Stomach (tissue), 4 donors: Measurements from ENCODE around the gene MYOCOS.

Experiments used
- EP300 ChIP-seq: sonication (generic); formaldehyde crosslinking; IDR thresholded peaks from one replicate; pipeline ENCODE4 v1.6.1; 2017; ENCODE audit warnings: antibody characterized with exemption
- POLR2A ChIP-seq, 4 donors: fragments of 450-650 bp; IDR thresholded peaks; one replicate each; pipeline ENCODE4 v1.6.1; 2016; ENCODE audit warnings: antibody characterized with exemption in 4 of 4, control low read depth in 2 of 4, mild to moderate bottlenecking in 1 of 4, moderate library complexity in 1 of 4
- TF ChIP-seq, protein P1 (sequence below), 7 experiments: fragments of 450-650 bp in 4 of 7; fragments of 200-600 bp in 3 of 7; sonication (generic) in 3 of 7; IDR thresholded peaks; one replicate each; pipeline ENCODE4 v1.5.1; 2016 to 2019; ENCODE audit warnings: antibody characterized with exemption in 7 of 7, control low read depth in 2 of 7, mild to moderate bottlenecking in 1 of 7

- TF ChIP-seq, protein P1, sequence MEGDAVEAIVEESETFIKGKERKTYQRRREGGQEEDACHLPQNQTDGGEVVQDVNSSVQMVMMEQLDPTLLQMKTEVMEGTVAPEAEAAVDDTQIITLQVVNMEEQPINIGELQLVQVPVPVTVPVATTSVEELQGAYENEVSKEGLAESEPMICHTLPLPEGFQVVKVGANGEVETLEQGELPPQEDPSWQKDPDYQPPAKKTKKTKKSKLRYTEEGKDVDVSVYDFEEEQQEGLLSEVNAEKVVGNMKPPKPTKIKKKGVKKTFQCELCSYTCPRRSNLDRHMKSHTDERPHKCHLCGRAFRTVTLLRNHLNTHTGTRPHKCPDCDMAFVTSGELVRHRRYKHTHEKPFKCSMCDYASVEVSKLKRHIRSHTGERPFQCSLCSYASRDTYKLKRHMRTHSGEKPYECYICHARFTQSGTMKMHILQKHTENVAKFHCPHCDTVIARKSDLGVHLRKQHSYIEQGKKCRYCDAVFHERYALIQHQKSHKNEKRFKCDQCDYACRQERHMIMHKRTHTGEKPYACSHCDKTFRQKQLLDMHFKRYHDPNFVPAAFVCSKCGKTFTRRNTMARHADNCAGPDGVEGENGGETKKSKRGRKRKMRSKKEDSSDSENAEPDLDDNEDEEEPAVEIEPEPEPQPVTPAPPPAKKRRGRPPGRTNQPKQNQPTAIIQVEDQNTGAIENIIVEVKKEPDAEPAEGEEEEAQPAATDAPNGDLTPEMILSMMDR (IDR thresholded peaks at IDR 0.05), result no peak
- TF ChIP-seq POLR2A (IDR thresholded peaks at IDR 0.05) (no peak), EP300 (no peak)
These were observed 11.7 kb upstream of the MYOCOS start for GRCh38 chr1:171610385-171610784.
